ENCODE data around the gene ZNF22.

GRCh38 chr10:44979281-44980191 is 21.2 kb upstream of the ZNF22 start:
- no peak for TF ChIP-seq CTCF (IDR thresholded peaks at IDR 0.05)
- TF ChIP-seq POLR2A (IDR thresholded peaks at IDR 0.05) = no peak
- no peak for TF ChIP-seq POLR2AphosphoS5 (IDR thresholded peaks at IDR 0.05)

Data from gastroesophageal sphincter (tissue), 3 donors.